Hematopoietic multipotent progenitor cell treated with erythropoietin and hydrocortisone succinate and interleukin-3 and kit ligand, for 8 days (in vitro differentiated cells): ENCODE results near the gene PIGX.
"Not testable (repeated sequence)": the region's sequence is repeated elsewhere in the genome, so short reads cannot be mapped to it uniquely, and the experiment has no call there.

ENCODE experiments used
- DNase-seq: peaks from one replicate; pipeline ENCODE4 v3.0.0-alpha.2; 2015

The PIGX gene

DNA sequence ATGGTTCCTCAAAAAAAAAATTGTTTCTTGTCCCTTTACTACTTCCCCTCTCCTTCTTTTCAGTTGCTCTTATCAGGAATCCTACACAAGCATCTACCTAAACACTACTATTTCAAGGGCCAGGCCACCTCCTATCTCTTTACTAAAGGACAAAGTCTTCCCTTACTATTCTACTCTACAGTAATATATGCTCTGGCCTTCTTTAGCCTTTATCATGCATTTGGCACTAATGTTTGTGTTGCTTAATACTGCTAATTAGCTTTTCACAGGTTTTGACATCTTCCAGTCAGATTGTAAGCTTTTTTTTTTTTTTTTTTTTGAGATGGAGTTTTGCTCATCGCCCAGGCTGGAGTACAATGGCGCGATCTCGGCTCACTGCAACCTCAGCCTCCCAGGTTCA, 5.4 kb upstream of the PIGX start:
- no peak for DNase-seq

DNA sequence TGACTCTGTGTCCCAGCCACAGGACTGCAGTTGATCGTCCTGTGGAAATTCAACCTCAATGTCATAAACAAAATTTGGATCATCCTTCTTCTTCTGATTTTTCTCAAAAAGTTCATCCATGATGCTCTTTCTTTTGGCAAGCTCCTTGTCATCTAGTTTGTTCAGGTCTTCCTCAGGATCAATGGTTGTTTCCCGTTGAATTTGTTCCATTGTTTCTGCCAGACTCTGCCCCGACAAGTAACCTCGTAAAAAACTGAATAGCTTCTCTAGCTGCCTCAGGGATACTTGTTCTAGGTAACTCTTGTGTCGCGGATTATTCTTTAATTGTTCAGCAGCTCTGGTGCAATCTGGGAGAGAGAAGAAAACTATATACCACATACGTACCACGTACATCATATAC, 4.6 kb upstream of the PIGX start:
- no peak for DNase-seq

DNA sequence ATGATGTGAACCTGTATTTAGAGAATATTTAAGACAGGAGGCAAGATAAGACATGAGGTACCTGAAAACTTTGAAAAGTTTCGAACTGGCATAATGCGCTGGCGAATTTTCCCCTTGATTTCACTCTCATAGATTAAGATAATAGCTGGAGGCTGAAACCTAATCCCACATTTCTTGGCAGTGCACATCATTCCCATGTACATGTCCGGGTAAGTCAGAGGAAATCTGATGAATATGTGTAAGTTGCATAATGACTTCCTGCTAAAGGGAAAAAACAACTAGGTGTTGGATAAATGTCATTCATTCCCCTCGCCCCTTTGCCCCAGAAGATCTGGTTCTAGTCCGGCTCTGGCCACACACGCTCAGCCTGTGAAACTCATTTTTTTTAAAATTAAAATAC, 3.7 kb upstream of the PIGX start:
- DNase-seq = no peak

DNA sequence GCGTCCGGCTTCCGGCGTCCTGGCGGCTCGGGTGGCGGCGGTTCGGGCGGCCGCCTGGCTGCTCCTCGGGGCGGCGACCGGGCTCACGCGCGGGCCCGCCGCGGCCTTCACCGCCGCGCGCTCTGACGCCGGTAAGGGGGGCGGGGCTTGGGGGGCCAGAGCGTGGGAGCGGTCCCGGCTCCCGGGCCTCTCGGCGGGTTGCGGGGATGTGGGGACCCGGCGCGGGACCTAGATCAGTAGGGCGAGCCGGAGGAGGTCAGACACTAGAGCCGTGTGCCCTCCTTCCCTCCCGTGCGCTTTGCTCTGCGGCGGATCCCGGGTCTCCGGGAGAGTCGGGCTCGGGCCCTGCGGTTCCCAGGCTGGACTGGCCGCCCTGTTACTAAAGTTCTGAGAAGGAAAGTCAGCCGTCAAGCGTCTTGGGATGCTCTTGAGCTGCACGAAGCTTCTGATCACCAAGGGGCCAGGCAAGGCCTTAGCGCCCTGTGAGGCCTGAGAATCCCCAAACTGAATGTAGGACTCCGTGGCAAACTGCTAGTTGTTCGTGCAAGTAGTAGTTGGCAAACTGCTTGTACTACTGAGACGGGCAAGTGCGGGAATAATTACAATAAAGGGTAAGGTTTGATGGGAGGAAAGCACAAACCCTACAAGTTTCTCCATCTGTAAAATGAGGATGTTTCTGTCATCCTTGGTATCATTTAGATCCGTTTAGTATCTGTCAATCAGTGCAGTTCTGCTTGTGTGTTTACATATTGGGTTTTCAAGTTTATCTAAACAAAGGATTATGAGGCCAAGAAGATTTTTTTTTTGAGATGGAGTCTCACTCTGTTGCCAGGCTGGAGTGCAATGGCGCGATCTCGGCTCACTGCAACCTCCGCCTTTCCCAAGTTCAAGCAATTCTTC, 587 bp downstream of the PIGX start:
- DNase-seq = peak; percentile 48

DNA sequence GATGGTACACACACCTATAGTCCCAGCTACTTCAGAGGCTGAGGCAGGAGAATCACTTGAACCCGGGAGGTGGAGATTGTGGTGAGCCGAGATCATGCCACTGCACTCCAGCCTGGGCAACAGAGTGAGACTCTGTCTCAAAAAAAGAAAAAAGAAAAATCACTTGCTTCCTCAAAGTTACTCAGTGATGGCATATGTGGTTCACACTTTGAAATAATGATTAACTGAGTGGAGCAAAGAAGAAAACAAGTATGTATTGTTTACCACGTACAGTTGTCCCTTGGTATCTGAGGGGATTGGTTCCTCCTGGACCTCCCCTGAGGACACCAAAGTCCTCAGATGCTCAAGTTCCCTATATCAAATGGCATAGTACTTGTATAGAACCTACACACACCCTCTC, 5.0 kb downstream of the PIGX start:
- not testable (repeated sequence) for DNase-seq

DNA sequence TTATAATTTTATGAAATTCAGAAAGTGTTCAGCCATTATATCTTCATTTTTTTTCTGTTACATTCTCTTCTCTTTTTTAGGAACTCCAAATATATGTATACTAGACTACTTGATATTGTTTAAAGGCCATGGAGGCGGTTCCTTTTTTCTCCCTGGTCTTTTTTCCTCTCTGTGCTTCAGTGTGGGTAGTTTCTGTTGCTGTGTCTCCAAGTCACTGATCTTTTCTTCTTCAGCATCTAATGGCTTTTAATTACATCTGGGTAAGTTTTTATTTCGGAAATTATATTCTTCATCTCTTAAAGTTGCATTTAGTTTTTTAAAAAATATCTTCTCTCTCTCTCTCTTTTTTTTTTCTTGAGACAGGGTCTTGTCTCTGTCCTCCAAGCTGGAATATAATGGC, 8.9 kb downstream of the PIGX start:
- DNase-seq = no peak

DNA sequence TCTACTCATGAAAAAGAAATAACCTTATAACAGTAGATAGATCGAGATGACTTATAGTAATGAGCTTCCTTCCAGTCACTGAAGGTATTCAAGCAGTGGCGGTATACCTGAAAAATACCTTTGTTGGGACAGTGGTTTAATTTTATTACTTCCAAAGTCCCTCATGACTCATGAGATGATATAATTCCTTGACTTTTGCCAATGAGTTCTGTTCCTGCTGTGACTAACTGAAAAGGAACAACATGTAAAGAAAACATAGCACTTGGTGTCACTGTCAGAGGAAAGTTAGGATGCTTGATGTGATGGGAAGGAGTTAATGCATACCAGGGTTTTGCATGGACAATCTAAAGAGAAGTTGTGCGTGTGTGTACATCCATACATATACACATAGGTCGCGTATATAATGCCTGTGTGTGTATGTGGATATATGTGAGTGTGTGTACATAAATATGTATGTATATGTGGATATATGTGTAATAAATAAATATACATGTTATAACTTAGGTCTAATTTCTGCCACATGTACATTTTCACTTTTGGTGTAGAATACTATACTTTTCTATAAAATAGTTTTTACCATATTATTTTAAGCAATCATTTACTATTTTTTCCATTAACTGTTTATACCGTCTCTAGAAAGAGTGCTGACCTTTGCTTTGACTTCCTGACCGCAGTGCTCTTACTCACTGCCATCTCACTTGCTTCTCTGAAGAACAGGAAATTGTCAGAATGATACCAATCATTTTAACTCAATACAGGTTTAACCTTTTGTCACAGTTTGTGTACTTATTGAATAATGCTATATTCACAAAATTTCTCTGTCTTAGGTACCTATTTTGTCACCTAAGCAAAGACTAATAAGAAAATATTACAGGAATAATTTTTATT, 14.9 kb downstream of the PIGX start:
- no peak for DNase-seq

DNA sequence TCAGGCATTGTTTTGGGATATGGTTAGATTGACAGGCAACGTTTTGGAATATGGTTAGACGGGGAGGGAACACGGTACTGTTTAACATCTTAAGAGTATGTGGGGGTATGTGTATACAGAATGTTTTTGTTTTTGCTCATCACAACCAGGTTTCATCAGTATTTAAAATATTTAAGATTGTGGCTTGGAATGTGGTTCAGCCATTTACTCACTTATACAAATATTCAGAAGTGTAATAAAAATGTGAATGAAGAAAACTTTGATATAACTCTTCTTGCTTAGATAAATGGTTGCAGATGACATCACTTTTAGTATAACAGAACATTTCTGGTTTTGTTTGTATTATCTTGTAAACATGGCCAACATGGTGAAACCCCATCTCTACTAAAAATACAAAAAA, 23.6 kb downstream of the PIGX start:
- no peak for DNase-seq

DNA sequence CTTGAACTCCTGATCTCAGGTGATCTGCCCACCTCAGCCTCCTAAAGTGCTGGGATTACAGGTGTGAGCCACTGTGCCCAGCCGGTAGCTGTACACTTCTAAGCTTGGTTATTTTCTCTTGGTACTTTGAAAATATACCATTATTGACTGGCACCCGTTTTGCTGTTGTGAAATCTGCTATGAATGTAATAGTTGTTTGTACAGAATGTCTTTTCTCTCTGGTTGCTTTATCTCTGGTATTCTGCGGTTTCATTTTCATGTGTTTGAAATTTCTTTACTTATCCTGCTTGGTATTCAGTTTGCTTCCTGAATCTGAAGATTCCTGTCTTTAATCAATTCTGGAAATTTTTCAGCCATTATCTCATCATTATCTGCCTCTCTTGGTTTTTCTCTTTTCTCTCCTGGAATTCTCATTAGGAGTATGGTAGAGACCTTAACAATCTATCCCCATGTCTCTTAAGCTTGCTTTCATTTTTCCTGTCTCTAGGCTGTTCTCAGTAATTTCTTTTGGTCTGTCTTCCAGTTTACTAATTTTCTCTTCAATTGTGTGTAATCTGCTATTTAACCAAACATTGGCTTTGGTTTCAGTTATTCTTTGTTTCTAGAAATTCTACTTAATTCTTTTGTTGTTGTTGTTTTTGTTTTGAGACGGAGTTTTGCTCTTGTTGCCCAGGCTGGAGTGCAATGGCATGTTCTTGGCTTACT, 24.6 kb downstream of the PIGX start:
- DNase-seq = no peak

DNA sequence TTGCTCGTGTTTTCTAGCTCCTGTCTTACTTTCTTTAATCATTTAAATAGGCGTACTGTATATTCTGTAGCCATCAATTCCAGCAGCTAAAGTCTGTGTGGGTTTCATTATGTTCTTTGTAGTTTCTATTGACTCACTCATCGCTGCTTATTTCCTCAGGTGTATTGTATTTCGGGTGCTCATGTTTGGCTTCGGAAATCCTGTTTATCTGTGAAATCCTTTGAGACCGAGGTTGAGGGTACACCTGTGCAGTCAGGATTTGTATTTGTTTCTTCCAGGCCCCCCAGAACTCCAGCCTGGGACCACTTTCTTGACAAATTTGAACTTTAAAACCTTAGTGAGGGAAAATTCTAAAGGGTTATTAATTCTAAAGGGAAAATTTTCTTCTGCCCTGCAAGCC, 25.5 kb downstream of the PIGX start:
- no peak for DNase-seq

DNA sequence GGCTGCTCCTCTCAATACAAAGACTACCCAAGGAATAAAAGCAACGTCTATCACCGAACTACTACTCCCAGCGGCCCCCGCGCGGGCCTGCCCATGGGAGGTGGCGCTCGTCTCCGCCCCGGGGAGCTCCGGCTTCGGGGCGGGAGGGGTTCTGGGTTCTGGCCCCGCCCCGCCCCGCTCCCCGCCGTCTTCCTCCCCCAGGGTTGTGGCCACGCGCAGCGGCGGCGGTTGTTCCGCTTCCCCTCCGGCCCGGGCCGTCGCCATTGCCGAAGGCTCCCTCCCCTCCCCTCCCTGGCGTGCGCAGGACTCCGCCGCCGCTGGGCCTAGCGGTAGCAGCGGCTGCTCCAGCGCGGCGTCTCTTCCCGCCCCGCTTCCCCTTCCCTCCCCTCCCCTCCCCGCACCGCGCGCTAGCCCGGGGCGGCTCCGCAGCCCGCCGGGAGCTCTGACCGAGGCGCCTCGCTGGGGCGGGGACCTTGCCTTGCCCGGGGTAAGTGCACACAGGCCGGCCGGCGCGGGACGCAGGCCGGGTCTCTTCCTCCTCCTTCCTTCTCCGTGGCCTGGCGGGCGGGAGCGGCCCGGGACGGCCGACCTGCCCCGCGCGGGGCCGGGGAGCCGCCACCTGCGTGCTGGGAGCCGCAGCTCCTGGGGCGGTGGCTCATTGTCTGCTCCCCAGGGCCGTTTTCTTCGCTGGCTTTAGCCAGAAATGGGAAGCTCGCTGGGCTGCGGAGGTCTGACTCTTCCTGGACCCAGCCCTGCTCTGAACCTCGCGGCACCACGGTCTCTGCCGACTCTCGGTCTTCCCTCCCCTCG, 27.7 kb downstream of the PIGX start, which contains the start of gene PAK2:
Gene PAK2 (plus strand): TSS at position 187 of the 810 bp plus-strand sequence. CDS start 42,790 bp downstream, outside the sequence.
- DNase-seq = peak; percentile 92

DNA sequence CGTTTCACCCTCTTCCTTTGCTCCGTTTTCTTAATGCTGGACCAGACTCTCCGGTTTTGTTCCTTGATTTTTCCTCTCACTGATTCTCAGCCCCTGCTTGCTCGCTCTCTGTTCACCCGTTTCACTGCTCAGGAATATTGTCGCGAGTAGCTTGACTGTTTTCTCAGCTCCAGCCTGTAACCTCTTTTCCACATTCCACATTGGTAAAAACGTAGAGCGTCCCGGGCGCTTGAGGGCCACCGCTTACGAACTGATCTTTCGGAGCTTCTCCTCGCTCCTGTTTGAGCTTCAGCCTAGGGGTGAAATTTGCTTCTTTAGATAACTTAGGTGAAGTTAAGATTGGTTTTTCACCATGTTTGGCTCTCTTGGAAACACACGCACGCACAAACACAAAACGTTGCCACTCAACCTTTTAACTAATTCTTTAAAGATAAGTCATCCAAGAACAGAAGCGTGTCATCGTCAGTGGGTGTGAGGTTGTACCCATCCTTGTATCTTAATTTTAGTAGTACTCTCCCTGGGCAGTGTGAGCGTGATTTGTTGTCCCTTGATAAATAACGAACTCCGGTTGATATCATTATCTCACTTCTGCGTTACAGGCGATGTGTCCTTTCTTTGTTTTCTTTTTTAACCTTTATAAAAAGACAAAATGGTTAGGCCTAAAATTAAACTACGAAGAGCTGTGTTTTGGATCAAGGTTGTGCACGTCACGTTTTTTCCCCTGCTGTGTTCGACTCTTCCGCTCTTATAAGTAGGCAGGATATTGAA, 28.5 kb downstream of the PIGX start:
- peak; percentile 50 for DNase-seq

DNA sequence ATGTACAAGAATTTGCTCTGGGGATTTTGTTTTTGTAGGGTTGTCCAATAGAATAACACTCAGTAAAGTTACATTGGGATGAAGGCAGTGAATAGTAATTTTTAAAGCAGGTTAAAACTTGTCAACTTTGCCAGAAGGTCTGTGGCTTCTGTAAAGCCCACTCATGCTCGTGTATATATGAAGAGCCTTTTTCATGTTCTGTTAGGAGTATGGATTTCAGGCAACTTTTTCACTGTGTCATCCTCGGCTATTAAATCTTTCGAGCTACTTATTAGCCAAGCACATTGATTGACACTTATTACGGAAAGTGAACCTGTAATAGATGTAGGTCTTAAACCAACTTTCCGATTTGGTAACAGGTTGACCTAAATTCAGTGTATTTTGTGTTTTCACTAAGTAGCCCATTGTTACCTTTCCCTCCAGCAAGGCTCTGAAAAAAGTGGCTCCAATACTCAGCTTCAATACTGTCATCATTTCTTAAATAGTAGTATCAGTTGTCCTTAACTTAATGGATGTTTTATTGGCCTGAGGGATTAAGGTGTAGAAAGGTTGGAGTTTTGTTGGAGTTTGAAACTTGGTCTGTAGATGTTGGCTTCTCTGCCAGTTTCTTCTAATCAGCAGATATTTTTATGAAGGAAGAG, 29.2 kb downstream of the PIGX start:
- DNase-seq = no peak

DNA sequence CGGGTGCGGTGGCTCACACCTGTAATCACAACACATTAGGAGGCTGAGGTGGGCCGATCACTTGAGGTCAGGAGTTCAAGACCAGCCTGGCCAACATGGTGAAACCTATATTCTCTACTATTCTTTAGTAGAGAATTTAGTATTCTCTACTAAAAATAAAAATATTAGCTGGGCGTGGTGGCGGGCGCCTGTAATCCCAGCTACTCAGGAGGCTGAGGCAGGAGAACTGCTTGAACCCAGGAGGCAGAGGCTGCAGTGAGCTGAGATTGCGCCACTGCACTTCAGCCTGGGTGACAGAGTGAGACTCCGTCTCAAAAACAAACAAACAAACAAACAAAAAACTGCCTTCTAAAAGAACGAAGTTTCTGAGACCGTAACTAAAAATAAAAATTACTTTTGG, 31.4 kb downstream of the PIGX start:
- not testable (repeated sequence) for DNase-seq

DNA sequence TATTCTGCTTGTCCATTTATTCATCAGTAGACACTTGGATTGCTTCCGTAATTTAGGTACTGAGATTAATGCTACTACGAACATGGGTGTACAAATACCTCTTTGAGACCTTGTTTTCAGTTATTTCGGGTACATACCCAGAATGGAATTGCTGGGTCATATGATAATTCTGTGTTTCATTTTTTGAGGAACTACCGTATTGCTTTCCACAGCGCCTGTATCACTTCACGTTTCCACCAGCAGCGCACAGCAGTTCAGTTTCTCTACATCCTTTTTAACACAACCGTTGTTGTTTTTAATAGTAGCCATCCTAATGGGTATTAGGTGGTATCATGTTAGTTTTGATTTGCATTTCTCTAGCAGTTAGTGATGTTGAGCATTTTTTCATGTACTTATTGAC, 36.9 kb downstream of the PIGX start:
- DNase-seq = no peak

DNA sequence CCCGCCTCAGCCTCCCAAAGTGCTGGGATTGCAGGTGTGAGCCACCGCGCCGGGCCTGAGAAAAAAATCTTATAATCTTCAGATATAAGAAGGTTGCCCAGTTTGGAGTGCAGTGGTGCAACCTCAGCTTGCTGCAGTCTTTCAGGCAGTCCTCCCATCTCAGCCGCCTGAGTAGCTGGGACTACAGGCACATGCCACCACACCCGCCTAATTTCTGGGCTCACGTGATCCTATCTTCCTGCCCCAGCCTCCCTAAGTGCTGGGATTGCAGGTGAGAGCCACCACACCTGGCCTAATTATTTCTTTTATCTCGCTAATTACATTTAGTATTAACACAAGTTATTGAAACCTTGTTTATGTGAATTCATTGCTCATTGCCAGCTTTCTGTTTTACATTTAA, 41.0 kb downstream of the PIGX start:
- no peak for DNase-seq

DNA sequence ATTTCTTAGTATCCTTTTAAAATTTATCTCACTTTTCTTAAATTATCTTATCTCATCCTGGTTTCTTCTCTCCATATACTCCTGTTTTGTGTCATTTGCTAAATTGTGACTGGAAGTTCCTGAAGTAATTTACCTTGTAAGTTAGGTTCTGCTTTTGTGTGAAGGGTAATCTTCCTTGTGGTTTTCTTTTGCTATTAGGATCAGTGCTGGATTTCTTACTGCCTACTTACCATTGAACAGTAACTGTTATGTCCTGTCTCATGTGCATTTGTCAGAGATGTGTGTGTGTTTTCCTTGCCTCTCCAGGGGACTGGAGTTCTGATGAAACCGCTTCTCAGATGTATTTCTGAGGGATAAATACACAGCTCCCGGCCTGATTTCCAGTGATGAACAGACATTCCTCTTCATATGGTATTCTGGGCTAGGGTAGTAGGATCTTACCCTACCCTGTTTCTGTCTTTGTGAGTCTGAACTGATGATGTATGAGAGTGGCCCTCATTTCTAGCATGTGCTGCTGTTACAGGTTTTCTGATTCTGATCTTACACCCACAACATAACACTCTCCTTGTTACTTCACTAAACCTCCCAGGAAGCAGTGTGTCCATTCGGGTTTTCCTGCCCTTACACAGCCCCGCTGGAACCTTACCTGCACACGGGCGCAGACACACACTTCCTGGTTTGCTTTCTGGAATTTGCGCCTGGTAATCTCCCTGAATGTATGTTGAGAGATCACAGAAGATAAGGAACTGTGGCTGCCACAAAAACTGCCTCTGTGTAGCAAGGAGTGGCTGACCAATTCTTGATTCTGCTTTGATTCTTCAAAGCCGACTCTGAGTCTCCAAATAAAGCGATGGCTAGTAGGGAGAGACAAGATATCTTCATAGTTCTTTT, 42.2 kb downstream of the PIGX start:
- peak; percentile 30 for DNase-seq

DNA sequence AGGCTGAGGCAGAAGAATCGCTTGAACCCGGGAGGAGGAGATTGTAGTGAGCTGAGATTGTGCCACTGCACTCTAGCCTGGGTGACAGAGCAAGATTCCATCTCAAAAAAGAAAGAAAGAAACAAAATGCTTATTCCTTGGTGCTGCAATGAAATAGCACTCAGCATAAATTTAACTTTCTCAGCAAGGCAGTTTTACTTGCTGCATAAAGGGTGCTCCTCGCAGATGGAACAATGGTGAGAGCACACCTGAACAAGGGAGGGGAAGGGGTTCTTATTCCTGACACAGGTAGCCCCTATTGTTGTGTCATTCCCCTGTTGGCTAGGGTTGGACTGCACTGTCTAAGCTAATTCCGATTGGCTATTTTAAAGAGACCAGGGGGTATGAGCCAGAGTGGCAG, 44.6 kb downstream of the PIGX start:
- DNase-seq = no peak

DNA sequence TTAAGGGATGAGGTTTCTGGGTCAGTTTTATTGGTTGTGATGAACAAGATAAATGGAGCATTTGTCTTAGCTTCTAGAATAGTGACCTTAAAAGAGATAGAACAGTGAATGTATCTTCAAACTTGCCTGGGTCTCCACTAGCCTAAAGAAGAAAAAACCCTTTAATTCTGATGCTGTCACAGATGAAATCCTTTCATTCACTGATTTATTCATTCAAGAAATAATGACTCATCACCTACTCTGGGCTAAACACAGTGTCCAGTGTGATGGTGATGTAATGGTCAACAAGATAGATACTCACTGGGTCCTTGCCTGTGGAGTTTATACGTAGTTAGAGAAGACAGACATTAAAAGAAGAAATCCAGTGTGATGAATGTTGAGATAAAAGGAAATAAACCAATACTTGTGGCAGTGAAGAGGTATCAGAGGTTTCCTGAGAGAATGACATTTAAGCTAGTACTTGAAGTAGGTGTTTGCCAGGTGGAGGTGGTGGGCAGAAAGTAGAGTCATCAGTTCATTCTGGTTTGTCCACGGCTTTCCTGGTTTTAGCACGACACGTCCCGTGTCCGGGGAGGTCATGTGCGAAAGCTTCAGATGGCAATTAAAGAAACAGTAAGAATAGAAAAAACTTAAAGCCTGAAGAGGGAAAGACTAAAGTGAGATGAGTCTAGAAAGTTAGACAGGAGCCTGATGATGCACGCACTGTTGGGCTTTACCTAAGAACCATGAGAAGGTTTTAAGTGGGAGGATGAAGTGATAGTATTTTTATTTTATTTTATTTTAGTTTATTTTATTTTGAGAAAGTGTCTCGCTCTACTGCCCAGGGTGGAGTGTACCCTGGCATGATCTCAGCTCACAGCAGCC, 45.9 kb downstream of the PIGX start:
- no peak for DNase-seq
